ENCODE measurements around the gene TSPYL4.
A peak's percentile ranks its signal among the peaks of the same experiment; 100 is the strongest.

Gene TSPYL4

GRCh38 chr6:116268589-116269293 is 14.9 kb upstream of the TSPYL4 start:
- DNase-seq, result peak; percentile 81

- no peak for DNase-seq
Observed at GRCh38 chr6:116267836-116268588, 14.1 kb upstream of the TSPYL4 start.

GRCh38 chr6:116266803-116267202 is 12.9 kb upstream of the TSPYL4 start:
- no peak for DNase-seq

GRCh38 chr6:116265041-116265829 is 11.4 kb upstream of the TSPYL4 start:
- DNase-seq, result no peak

GRCh38 chr6:116263353-116263752 is 9.5 kb upstream of the TSPYL4 start:
- DNase-seq, result no peak

- DNase-seq, result no peak
Observed at GRCh38 chr6:116258520-116258919, 4.6 kb upstream of the TSPYL4 start.

GRCh38 chr6:116256694-116257093 is 2.8 kb upstream of the TSPYL4 start:
- no peak for DNase-seq

GRCh38 chr6:116255246-116255800 is 1.4 kb upstream of the TSPYL4 start:
- no peak for DNase-seq

GRCh38 chr6:116254297-116255056 is 602 bp upstream of the TSPYL4 start:
- DNase-seq, result no peak

- DNase-seq, result no peak
Observed at GRCh38 chr6:116253188-116253504, 729 bp downstream of the TSPYL4 start.

GRCh38 chr6:116251568-116252384 is 2.1 kb downstream of the TSPYL4 start:
- DNase-seq, result peak; percentile 35

GRCh38 chr6:116248577-116248976 is 5.3 kb downstream of the TSPYL4 start:
- DNase-seq, result no peak

- no peak for DNase-seq
Observed at GRCh38 chr6:116247285-116247684, 6.6 kb downstream of the TSPYL4 start.

GRCh38 chr6:116246089-116246488 is 7.8 kb downstream of the TSPYL4 start:
- DNase-seq, result no peak

GRCh38 chr6:116244284-116244683 is 9.6 kb downstream of the TSPYL4 start:
- no peak for DNase-seq

GRCh38 chr6:116239856-116240255 is 14.0 kb downstream of the TSPYL4 start:
- DNase-seq, result no peak

GRCh38 chr6:116239256-116239655 is 14.6 kb downstream of the TSPYL4 start:
- no peak for DNase-seq

- DNase-seq, result no peak
Observed at GRCh38 chr6:116238083-116238482, 15.8 kb downstream of the TSPYL4 start.

GRCh38 chr6:116234689-116235088 is 19.2 kb downstream of the TSPYL4 start:
- DNase-seq, result no peak

- no peak for DNase-seq
Observed at GRCh38 chr6:116229287-116229913, 24.5 kb downstream of the TSPYL4 start.

- DNase-seq, result no peak
Observed at GRCh38 chr6:116223355-116223754, 30.5 kb downstream of the TSPYL4 start.

All from suppressor macrophage treated with lipopolysaccharide for 4 hours (primary cell).